ENCODE results near the gene BABAM2. TPM values are rescaled to one million over a fixed set of nuclear protein-coding genes. Genes with fewer than 3 reads are reported as not detected.
"Not testable (repeated sequence)": the region's sequence is repeated elsewhere in the genome, so short reads cannot be mapped to it uniquely, and the experiment has no call there.

BABAM2 gene
- polyA plus RNA-seq, 4 donors: 43.6 to 58.2 (median 51.3) TPM

- DNase-seq (ENCODE audit: low read depth in 4 of 4, low spot score in 2 of 4): no peak
These were observed 335.0 kb downstream of the BABAM2 start for GRCh38 chr2:28225473-28226080.

- no peak for DNase-seq (ENCODE audit: low read depth in 4 of 4, low spot score in 2 of 4)
These were observed 336.0 kb downstream of the BABAM2 start for GRCh38 chr2:28226558-28226957.

GRCh38 chr2:28227498-28227897 lies 337.0 kb downstream of the BABAM2 start:
- no peak for DNase-seq (ENCODE audit: low read depth in 4 of 4, low spot score in 2 of 4)

DNA sequence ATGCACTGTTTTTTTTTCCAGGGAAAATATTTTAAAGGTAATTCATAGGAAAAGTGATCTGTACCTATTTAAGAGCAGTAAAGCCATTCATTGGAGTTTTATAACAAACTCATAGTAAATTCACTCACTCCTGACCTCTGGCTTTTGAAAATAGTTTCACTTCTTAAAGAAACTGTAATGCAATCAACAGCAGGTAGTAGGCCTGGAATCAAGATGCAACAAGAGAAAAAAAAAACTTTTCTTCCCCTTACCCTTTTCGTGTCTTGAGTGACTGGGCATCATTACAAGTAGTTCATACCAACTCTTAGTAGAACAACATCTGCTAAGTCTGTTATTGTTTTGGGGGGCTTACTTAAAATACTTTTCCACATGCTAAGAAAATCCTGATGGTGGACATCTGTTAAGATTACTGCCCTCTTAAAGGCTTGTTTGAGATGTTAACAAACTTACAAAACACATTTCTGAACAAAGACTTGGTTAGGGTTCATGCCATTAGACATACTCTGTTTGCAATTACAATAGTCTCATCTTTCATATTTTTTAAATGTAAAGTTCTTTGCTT lies 338.0 kb downstream of the BABAM2 start:
- DNase-seq (ENCODE audit: low read depth in 4 of 4, low spot score in 2 of 4): no peak

DNA sequence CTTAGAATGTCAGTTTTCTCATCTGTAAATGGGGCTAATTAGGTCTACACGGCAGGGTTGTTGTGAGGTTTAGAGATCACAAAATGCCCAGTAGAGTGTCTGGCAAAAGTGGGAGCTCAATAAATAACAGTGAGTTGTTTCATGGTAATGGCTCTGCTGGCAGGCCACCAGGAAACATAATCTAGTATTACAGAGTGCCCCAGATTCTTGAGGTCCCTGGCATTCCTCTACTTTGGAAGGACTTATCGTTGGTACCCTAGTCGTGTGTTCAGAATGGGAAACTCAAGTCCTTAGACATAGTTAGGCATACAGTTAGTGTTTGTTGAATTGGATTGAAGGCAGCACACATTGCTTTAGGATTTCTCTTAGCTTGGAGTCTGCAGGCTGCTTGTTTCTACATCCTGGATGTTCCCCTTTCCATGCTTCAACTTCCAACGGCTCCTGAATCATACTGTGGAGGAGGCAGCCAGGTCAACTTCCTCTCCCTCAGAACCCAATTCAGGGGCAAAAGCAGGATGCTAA lies 340.6 kb downstream of the BABAM2 start:
- DNase-seq (ENCODE audit: low read depth in 4 of 4, low spot score in 2 of 4): no peak

- no peak for DNase-seq (ENCODE audit: low read depth in 4 of 4, low spot score in 2 of 4)
These were observed 341.8 kb downstream of the BABAM2 start for GRCh38 chr2:28232295-28232694.

DNA sequence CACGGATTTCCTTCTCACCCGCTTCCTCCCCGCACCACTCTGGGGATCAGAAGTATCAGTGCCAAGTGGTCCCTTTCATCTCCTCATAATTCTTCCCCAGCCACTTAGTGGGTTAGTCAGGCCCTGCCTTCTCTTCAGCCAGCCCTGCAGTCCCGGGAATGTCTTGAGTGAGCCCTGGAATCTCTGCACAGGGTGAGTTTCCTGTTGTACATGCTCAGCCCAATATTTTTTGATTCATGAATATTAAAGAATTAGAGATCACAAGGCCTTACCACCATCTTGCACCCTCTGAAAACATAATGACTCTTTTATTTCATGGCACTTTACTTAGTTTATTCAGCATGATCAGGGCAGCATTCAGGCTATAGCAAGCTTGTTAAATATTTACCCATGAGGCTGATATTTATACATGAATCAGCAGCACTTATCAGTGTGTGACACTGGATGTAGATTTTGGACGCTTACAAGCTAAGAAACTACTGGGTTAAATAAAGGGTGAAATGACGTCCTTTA lies 342.7 kb downstream of the BABAM2 start:
- DNase-seq (ENCODE audit: low read depth in 4 of 4, low spot score in 2 of 4): peak in 1 of 4 donors; percentile 15

DNA sequence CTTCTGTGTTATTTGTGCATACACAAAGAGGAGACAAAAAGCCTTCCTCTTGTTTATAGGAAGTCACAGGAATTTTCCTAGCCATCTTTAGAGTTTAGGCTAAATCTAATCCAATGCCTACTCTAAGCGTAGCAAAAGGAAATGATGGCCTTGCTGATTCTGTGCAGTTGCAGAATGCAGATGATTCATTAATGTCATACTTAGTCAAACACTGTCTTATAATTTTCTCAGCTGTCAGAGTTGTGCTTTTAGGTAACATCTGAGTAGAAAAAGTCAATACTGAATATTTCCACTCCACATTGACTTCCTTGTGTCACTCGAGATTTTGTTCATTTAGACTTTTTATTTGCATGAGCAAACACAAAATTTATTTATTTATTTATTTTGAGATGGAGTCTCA lies 344.3 kb downstream of the BABAM2 start:
- DNase-seq (ENCODE audit: low read depth in 4 of 4, low spot score in 2 of 4): no peak

- no peak for DNase-seq (ENCODE audit: low read depth in 4 of 4, low spot score in 2 of 4)
These were observed 348.7 kb downstream of the BABAM2 start for GRCh38 chr2:28239207-28239606.

DNA sequence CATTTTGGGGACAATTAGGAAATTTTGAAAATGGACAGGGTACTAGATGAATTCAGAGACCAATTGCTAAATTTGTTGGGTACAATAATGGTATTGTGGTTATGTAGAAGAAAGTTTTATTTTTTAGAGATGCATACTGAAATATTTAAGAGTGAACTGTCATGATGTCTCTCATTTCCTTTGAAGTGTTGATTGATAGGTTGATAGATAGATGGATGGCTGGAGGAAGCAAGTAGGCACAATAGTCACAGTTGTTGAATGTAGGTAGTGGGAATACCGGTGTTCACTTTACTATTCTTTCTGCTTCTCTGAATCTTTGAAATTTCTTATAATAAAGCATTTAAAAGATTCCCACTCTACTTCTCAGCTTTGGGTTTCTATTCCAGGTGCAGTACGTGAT lies 350.4 kb downstream of the BABAM2 start:
- no peak for DNase-seq (ENCODE audit: low read depth in 4 of 4, low spot score in 2 of 4)

DNA sequence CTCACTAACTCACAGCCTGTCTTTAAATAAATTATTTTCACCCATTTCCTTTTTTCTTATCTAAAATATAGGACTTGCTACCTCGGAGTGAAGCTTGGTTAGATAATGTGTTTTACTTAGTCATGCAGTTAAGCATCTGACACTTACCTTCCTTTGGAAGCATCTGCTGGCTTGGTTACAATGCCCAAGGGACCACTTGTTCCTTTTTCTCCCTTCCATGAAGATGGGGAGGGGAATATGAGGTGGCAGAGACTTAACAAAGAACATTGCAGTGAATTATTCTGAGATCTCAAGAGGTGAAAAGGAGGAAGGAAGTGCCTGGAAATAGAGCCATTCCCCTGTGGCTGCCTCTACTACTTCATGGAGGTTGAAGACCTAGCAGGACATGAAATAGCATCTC lies 356.8 kb downstream of the BABAM2 start:
- no peak for DNase-seq (ENCODE audit: low read depth in 4 of 4, low spot score in 2 of 4)

DNA sequence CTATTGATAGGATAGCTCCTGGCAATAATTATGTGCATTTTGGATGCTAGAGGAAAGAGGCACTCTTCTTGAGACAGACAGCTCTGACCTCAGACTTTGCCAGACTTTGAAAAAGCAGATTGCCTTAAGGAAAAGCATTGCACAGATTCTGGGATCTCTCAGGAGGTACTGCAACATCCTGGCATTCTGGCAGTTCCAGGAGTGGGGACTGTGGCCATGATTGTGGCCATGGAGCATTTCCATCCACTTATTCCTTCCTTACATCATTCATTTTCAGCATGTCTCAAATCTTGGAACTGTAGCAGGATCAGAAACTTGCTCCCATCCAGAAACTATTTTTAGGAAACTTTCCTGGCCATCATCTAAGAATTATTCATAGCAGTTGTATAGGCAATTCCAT lies 357.2 kb downstream of the BABAM2 start:
- DNase-seq (ENCODE audit: low read depth in 4 of 4, low spot score in 2 of 4): no peak

- DNase-seq (ENCODE audit: low read depth in 4 of 4, low spot score in 2 of 4): no peak
These were observed 358.0 kb downstream of the BABAM2 start for GRCh38 chr2:28248511-28248910.

GRCh38 chr2:28250006-28250405 lies 359.5 kb downstream of the BABAM2 start:
- no peak for DNase-seq (ENCODE audit: low read depth in 4 of 4, low spot score in 2 of 4)

GRCh38 chr2:28251337-28251736 lies 360.8 kb downstream of the BABAM2 start:
- DNase-seq (ENCODE audit: low read depth in 4 of 4, low spot score in 2 of 4): no peak

DNA sequence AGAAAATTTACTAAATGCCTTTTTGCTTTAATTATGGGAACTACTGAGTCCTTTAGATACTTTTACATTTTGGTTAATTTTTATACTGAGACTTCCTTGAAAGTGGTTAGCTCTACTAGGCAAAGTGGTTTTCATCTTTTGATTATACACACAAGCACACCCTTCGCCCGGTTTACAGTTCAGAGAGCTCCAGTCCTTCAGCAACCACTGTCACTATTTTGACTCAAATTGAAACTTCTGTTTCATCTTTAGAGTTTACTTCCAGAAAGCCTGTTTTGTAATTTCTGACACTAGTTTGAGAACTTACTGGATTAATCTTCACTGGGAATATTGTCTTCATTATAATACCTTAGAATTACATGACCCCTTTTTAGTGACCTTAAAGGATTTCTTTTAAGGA lies 361.8 kb downstream of the BABAM2 start:
- no peak for DNase-seq (ENCODE audit: low read depth in 4 of 4, low spot score in 2 of 4)

DNA sequence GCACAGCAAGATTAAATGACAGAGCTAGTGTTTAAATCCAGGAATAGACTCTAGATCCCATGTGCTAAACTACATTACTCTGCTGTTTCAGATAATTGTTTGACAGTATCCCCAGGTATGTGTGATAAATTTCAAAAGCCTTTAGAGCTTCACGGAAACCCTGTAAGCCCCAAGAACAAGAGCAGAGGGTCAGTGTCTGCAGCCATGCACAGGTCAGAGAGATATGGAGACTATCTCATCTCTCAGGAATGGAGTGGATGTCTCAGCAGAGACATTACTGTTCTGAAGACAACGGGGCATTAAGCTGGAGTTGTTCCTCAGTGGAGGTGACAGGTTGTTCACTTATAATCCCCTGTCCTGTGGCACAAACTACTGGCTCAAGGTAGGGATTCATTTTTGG lies 363.0 kb downstream of the BABAM2 start:
- DNase-seq (ENCODE audit: low read depth in 4 of 4, low spot score in 2 of 4): no peak

- DNase-seq (ENCODE audit: low read depth in 4 of 4, low spot score in 2 of 4): not testable (repeated sequence)
These were observed 364.7 kb downstream of the BABAM2 start for GRCh38 chr2:28255231-28255630.

GRCh38 chr2:28257182-28257581 lies 366.7 kb downstream of the BABAM2 start:
- DNase-seq (ENCODE audit: low read depth in 4 of 4, low spot score in 2 of 4): no peak

DNA sequence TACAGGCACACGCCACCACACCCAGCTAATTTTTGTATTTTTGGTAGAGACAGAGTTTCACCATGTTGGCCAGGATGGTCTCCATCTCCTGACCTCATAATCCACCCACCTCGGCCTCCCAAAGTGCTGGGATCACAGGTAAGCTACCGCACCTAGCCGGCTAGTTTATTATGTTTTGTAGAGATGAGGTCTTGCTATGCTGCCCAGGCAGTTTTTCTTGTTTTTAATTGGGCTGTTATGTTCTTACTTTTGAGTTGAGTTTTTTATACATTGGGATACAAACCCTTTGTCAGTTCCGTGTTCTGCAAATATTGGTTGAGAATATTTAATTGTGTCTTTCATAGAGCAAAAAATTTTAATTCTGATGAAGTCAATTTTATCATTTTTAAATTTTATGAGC lies 368.7 kb downstream of the BABAM2 start:
- not testable (repeated sequence) for DNase-seq (ENCODE audit: low read depth in 4 of 4, low spot score in 2 of 4)

- no peak for DNase-seq (ENCODE audit: low read depth in 4 of 4, low spot score in 2 of 4)
These were observed 373.2 kb downstream of the BABAM2 start for GRCh38 chr2:28263690-28264089.

DNA sequence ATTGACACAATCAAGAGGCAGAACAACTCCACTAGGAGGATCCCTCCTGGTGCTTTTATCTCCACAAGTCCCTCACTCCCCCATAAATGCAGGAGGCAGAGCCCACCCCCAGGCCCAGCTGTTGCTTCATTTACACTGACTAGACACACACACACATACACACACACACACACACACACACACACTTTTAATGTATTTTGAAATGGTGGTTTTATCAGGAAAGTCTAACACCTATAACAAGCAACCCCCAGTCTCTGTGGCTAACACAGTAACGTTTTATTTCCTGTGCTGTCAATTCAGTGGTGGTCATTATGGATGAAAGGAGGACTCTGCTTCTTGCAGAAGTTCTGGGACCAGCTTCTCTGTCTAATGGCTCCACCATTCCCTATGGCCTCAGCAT lies 376.8 kb downstream of the BABAM2 start:
- no peak for DNase-seq (ENCODE audit: low read depth in 4 of 4, low spot score in 2 of 4)

All from left renal cortex interstitium (tissue), 4 donors.